ENCODE measurements around the gene MMP11. TPM values are rescaled to one million over a fixed set of nuclear protein-coding genes. Genes with fewer than 3 reads are reported as not detected.

MMP11 gene
- total and polyA plus RNA-seq, 9 donors, result 5.6 to 16.8 (median 11.4) TPM

DNA sequence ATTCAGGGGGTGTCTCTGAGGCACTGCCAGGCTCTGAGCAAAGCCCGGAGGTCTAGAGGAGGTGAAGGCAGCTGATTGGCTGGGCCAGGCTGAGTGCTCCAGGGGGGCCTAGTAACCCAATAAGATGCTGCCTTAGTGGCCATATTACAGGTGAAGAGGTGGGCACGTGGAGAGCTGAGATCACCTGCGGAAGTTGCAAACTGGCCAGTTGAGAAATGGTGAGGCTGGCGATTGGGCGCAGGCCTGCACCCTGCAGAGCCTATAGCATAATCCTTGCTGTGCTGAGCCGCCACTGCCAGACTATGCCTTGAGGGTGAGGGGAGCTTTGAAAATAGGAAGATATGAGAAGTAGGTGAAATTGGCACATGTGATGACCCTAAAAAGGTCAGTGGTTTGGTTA lies 44.5 kb downstream of the MMP11 start:
- Histone ChIP-seq H3K4me3 (ENCODE audit: low read length) (no peak overlapping the region), H3K27me3 (ENCODE audit: control insufficient read depth, insufficient read depth, low read length) (no peaks in the 10 kb centered on the region), H3K4me1 (ENCODE audit: control insufficient read depth, insufficient read depth, low read length) (no peaks in the 10 kb centered on the region), H3K9me3 (replicated peaks; ENCODE audit: control insufficient read depth, low read depth, low read length) (no peaks in the 10 kb centered on the region), H3K27ac (ENCODE audit: low read length) (no peak overlapping the region), H3K36me3 (ENCODE audit: control insufficient read depth, insufficient read depth, low read length) (peaks cover 67% of the 10 kb centered on the region)
- WGBS (ENCODE audit: insufficient coverage), result 94% methylated on average over 6 of the region's 6 CpGs
- DNase-seq, result no peak

GRCh38 chr22:23818541-23818940 lies 45.9 kb downstream of the MMP11 start:
- H3K27ac ChIP-seq (ENCODE audit: low read length), result no peak overlapping the region
- no peak for DNase-seq
- no peaks in the 10 kb centered on the region for H3K9me3 ChIP-seq (replicated peaks; ENCODE audit: control insufficient read depth, low read depth, low read length)
- peaks cover 78% of the 10 kb centered on the region for H3K36me3 ChIP-seq (ENCODE audit: control insufficient read depth, insufficient read depth, low read length)
- no peaks in the 10 kb centered on the region for H3K27me3 ChIP-seq (ENCODE audit: control insufficient read depth, insufficient read depth, low read length)
- no CpG with 5 or more reads among the region's 2 CpGs for WGBS (ENCODE audit: insufficient coverage)
- no peaks in the 10 kb centered on the region for H3K4me1 ChIP-seq (ENCODE audit: control insufficient read depth, insufficient read depth, low read length)
- no peak overlapping the region for H3K4me3 ChIP-seq (ENCODE audit: low read length)

DNA sequence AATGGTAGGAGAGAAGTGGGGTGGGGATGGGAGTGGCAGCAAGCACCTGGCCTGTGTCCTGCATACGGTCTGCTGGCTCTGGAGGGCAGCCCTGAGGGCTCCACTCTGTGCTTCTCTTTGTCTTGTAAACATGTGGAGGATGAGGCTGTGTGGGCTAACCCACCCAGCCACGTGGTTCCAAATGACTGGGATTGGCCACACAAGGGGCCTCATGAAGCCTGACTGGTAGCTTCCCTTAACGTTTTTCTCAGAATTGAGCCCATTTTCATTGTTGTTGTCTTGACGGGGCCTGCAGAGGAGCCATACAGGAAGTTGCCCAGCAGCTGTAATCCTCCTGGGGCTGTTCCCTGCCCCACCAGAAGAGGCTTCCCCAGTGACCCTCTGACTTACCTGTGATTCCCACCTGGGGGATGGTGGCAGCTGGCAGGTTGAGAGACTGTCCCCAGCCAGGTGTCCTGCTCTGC lies 48.1 kb downstream of the MMP11 start:
- Histone ChIP-seq H3K27me3 (ENCODE audit: control insufficient read depth, insufficient read depth, low read length) (no peaks in the 10 kb centered on the region), H3K4me1 (ENCODE audit: control insufficient read depth, insufficient read depth, low read length) (no peaks in the 10 kb centered on the region), H3K9me3 (replicated peaks; ENCODE audit: control insufficient read depth, low read depth, low read length) (no peaks in the 10 kb centered on the region), H3K36me3 (ENCODE audit: control insufficient read depth, insufficient read depth, low read length) (peaks cover 90% of the 10 kb centered on the region), H3K27ac (ENCODE audit: low read length) (no peak overlapping the region), H3K4me3 (ENCODE audit: low read length) (no peak overlapping the region)
- 57% methylated on average over 4 of the region's 4 CpGs for WGBS (ENCODE audit: insufficient coverage)
- DNase-seq, result no peak

GRCh38 chr22:23822101-23822671 lies 49.5 kb downstream of the MMP11 start:
- no peak overlapping the region for H3K4me3 ChIP-seq (ENCODE audit: low read length)
- DNase-seq, result no peak
- no peak overlapping the region for H3K27ac ChIP-seq (ENCODE audit: low read length)
- 80% methylated on average over 5 of the region's 6 CpGs for WGBS (ENCODE audit: insufficient coverage)
- H3K9me3 ChIP-seq (replicated peaks; ENCODE audit: control insufficient read depth, low read depth, low read length), result no peaks in the 10 kb centered on the region
- no peaks in the 10 kb centered on the region for H3K4me1 ChIP-seq (ENCODE audit: control insufficient read depth, insufficient read depth, low read length)
- peaks cover 88% of the 10 kb centered on the region for H3K36me3 ChIP-seq (ENCODE audit: control insufficient read depth, insufficient read depth, low read length)
- H3K27me3 ChIP-seq (ENCODE audit: control insufficient read depth, insufficient read depth, low read length), result no peaks in the 10 kb centered on the region

- no peak overlapping the region for H3K27ac ChIP-seq (ENCODE audit: low read length)
- H3K4me1 ChIP-seq (ENCODE audit: control insufficient read depth, insufficient read depth, low read length), result no peaks in the 10 kb centered on the region
- 78% methylated on average over 10 of the region's 14 CpGs for WGBS (ENCODE audit: insufficient coverage)
- H3K27me3 ChIP-seq (ENCODE audit: control insufficient read depth, insufficient read depth, low read length), result no peaks in the 10 kb centered on the region
- H3K4me3 ChIP-seq (ENCODE audit: low read length), result no peak overlapping the region
- H3K9me3 ChIP-seq (replicated peaks; ENCODE audit: control insufficient read depth, low read depth, low read length), result no peaks in the 10 kb centered on the region
- no peak for DNase-seq
- H3K36me3 ChIP-seq (ENCODE audit: control insufficient read depth, insufficient read depth, low read length), result peaks cover 87% of the 10 kb centered on the region
Observed at GRCh38 chr22:23823331-23823791, 50.7 kb downstream of the MMP11 start.

GRCh38 chr22:23824476-23825245 lies 52.0 kb downstream of the MMP11 start:
- no peak overlapping the region for H3K4me3 ChIP-seq (ENCODE audit: low read length)
- H3K9me3 ChIP-seq (replicated peaks; ENCODE audit: control insufficient read depth, low read depth, low read length), result peaks cover 9% of the 10 kb centered on the region
- H3K36me3 ChIP-seq (ENCODE audit: control insufficient read depth, insufficient read depth, low read length), result peaks cover 88% of the 10 kb centered on the region
- H3K4me1 ChIP-seq (ENCODE audit: control insufficient read depth, insufficient read depth, low read length), result no peaks in the 10 kb centered on the region
- H3K27me3 ChIP-seq (ENCODE audit: control insufficient read depth, insufficient read depth, low read length), result no peaks in the 10 kb centered on the region
- no peak for DNase-seq
- WGBS (ENCODE audit: insufficient coverage), result 83% methylated on average over 11 of the region's 13 CpGs
- H3K27ac ChIP-seq (ENCODE audit: low read length), result no peak overlapping the region

- no peak for DNase-seq
- Histone ChIP-seq H3K4me1 (ENCODE audit: control insufficient read depth, insufficient read depth, low read length) (no peaks in the 10 kb centered on the region), H3K4me3 (ENCODE audit: low read length) (no peak overlapping the region), H3K27me3 (ENCODE audit: control insufficient read depth, insufficient read depth, low read length) (no peaks in the 10 kb centered on the region), H3K9me3 (replicated peaks; ENCODE audit: control insufficient read depth, low read depth, low read length) (peaks cover 9% of the 10 kb centered on the region), H3K27ac (ENCODE audit: low read length) (no peak overlapping the region), H3K36me3 (ENCODE audit: control insufficient read depth, insufficient read depth, low read length) (peaks cover 82% of the 10 kb centered on the region)
- WGBS (ENCODE audit: insufficient coverage), result 97% methylated on average over 11 of the region's 12 CpGs
Observed at GRCh38 chr22:23825246-23825905, 52.7 kb downstream of the MMP11 start.

DNA sequence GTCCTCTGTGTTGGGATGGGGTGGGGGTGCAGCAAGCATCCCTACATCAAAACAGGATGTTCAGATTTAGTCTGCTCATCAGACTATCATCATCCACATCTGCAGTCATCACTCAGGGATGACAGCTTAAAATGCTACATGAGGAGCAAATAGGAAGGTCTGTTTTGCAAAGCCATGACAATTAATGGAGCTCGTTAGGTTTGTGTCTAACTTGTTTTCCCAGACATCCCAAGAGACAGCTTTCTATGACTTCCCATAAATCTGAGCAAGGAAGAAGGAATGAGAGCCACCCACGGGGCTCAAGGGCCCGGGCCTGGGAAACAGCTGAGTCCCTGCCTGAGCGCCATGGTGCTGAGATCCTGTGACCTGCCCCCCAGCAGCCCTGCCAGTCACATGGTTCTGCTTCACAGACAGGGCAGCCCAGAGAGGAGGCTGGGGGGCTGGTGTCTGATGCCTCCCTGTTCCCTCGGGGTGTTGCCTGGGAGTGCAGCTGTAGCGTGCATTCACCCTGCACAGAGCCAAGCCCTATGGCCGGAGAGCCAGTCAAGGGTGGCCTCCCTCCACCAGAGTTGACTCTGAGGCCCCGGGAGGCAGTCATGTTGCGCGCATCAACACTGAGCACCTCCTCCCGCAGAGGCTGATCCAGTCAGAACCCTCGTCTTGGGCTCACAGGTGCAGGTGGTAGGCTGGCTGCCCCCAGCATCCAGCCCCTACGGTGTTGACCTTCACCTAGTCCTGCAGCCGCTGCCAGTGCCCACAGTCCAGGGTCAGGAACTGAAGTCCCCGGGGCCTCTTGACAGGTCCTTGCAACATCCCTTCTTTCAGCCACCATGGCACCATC lies 54.1 kb downstream of the MMP11 start:
- peaks cover 2% of the 10 kb centered on the region for H3K4me1 ChIP-seq (ENCODE audit: control insufficient read depth, insufficient read depth, low read length)
- WGBS (ENCODE audit: insufficient coverage), result 72% methylated on average over 11 of the region's 15 CpGs
- peak overlapping the region; percentile 7 for H3K27ac ChIP-seq (ENCODE audit: low read length)
- peak; percentile 60 for DNase-seq
- H3K9me3 ChIP-seq (replicated peaks; ENCODE audit: control insufficient read depth, low read depth, low read length), result peaks cover 9% of the 10 kb centered on the region
- no peak overlapping the region for H3K4me3 ChIP-seq (ENCODE audit: low read length)
- peaks cover 80% of the 10 kb centered on the region for H3K36me3 ChIP-seq (ENCODE audit: control insufficient read depth, insufficient read depth, low read length)
- H3K27me3 ChIP-seq (ENCODE audit: control insufficient read depth, insufficient read depth, low read length), result no peaks in the 10 kb centered on the region

DNA sequence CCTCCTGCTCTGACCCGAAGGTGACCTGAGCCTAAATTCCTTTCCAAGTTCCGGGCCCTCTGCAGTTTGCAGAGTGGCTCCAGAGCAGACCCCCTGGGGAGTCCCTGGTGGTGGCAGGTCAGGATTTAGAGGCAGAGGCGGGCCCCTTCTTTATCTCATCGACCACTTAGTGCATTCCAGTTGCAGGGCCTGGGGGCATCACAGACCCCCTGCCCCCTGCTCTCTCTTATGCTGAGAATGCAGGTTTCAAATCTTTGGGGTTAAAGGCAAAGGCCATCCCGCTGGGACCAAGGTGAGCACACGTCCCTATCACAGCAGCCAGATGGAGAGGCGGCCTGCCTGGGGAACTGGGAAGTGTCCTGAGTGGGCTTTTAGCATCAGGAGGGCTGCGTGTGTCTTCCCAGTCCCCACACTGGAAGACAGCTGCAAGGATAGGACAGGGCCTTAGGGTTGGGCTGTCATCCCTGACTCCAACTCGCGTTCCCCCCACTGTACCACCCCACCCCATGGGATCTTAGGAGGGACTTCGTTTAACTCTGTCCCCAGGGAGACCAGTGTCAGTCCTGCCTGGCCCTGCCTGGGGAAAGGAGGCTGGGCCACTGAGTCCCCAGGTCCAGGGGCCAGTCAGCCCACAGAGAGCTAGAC lies 54.8 kb downstream of the MMP11 start:
- Histone ChIP-seq H3K4me1 (ENCODE audit: control insufficient read depth, insufficient read depth, low read length) (peaks cover 8% of the 10 kb centered on the region), H3K36me3 (ENCODE audit: control insufficient read depth, insufficient read depth, low read length) (peaks cover 79% of the 10 kb centered on the region), H3K4me3 (ENCODE audit: low read length) (no peak overlapping the region), H3K27me3 (ENCODE audit: control insufficient read depth, insufficient read depth, low read length) (no peaks in the 10 kb centered on the region), H3K27ac (ENCODE audit: low read length) (no peak overlapping the region), H3K9me3 (replicated peaks; ENCODE audit: control insufficient read depth, low read depth, low read length) (peaks cover 9% of the 10 kb centered on the region)
- WGBS (ENCODE audit: insufficient coverage), result 75% methylated on average over 5 of the region's 11 CpGs
- DNase-seq, result no peak

Data from muscle of leg (tissue), 11 donors.